MM.1S (cell line): ENCODE data around the gene LRRC28.

Source experiments
- DNase-seq: peaks from one replicate; pipeline ENCODE4 v3.0.0-alpha.2; 2015
- H2AFZ ChIP-seq: fragments of 300-600 bp; sonication (generic); 2 replicates; pipeline ENCODE4 v1.6.0; 2016; ENCODE audit warnings: antibody characterized with exemption, low read length
- H3F3A ChIP-seq: fragments of 300-600 bp; sonication (generic); 2 replicates; pipeline ENCODE4 v1.6.1; 2016; ENCODE audit warnings: mild to moderate bottlenecking, antibody characterized with exemption, low read length, moderate library complexity, mixed read lengths; ENCODE audit not compliant: insufficient read depth
- H3K27ac ChIP-seq: fragments of 300-600 bp; sonication (generic); 2 replicates; pipeline ENCODE4 v1.5.1; 2016; ENCODE audit warnings: mild to moderate bottlenecking, low read length
- H3K27me3 ChIP-seq: fragments of 300-600 bp; sonication (generic); replicated peaks from 2 replicates; pipeline ENCODE4 v1.6.0; 2016; ENCODE audit warnings: low read length; ENCODE audit not compliant: insufficient read depth
- H3K36me3 ChIP-seq: fragments of 300-600 bp; sonication (generic); replicated peaks from 2 replicates; pipeline ENCODE4 v1.6.1; 2016; ENCODE audit warnings: mild to moderate bottlenecking, low read length, mixed read lengths; ENCODE audit not compliant: insufficient read depth
- H3K4me1 ChIP-seq: fragments of 300-600 bp; sonication (generic); 2 replicates; pipeline ENCODE4 v1.6.1; 2016; ENCODE audit warnings: low read length, mixed read lengths
- H3K4me2 ChIP-seq: fragments of 300-600 bp; sonication (generic); 2 replicates; pipeline ENCODE4 v1.6.0; 2016; ENCODE audit warnings: low read depth, low read length
- H3K4me3 ChIP-seq: fragments of 300-600 bp; sonication (generic); 2 replicates; pipeline ENCODE4 v1.5.1; 2016; ENCODE audit warnings: low read length, mixed read lengths
- H3K79me2 ChIP-seq: fragments of 300-600 bp; sonication (generic); 2 replicates; pipeline ENCODE4 v1.6.1; 2016; ENCODE audit warnings: mixed run types, low read length, mixed read lengths
- H3K9ac ChIP-seq: fragments of 300-600 bp; sonication (generic); 2 replicates; pipeline ENCODE4 v1.6.1; 2016; ENCODE audit warnings: low read length, mixed read lengths
- H3K9me2 ChIP-seq: fragments of 300-600 bp; sonication (generic); replicated peaks from 2 replicates; pipeline ENCODE4 v1.6.1; 2016; ENCODE audit warnings: mild to moderate bottlenecking, low read length, mixed read lengths; ENCODE audit not compliant: insufficient read depth
- H3K9me3 ChIP-seq: fragments of 300-600 bp; sonication (generic); replicated peaks from 2 replicates; pipeline ENCODE4 v1.6.1; 2016; ENCODE audit warnings: mild to moderate bottlenecking, low read length, mixed read lengths; ENCODE audit not compliant: insufficient read depth
- H4K20me1 ChIP-seq: fragments of 300-600 bp; sonication (generic); 2 replicates; pipeline ENCODE4 v1.6.1; 2016; ENCODE audit warnings: mild to moderate bottlenecking, low read length, moderate library complexity, mixed read lengths; ENCODE audit not compliant: insufficient read depth
- CTCF ChIP-seq: fragments of 300-600 bp; sonication (generic); IDR thresholded peaks from 2 replicates; pipeline ENCODE4 v1.5.1; 2016; ENCODE audit warnings: antibody characterized with exemption, low read length, mixed read lengths
- EZH2 ChIP-seq: fragments of 300-600 bp; sonication (generic); optimal IDR thresholded peaks from 2 replicates; pipeline ENCODE3; 2017; ENCODE audit warnings: low read depth, mild to moderate bottlenecking, antibody characterized with exemption, low read length, mixed read lengths
- EZH2phosphoT487 ChIP-seq: fragments of 300-600 bp; sonication (generic); IDR thresholded peaks from 2 replicates; pipeline ENCODE4 v1.6.1; 2018; ENCODE audit warnings: antibody characterized with exemption, low read length

The LRRC28 gene

GRCh38 chr15:99336794-99337193 is 85.5 kb downstream of the LRRC28 start:
- Histone ChIP-seq H4K20me1 (no peaks in the 10 kb centered on the region), H3K4me3 (no peak overlapping the region), H3K4me1 (no peaks in the 10 kb centered on the region), H3K27ac (no peak overlapping the region), H2AFZ (no peak overlapping the region), H3K4me2 (no peak overlapping the region), H3K36me3 (no peaks in the 10 kb centered on the region), H3K79me2 (no peaks in the 10 kb centered on the region), H3F3A (no peaks in the 10 kb centered on the region), H3K9ac (no peak overlapping the region), H3K9me3 (no peaks in the 10 kb centered on the region), H3K9me2 (no peaks in the 10 kb centered on the region), H3K27me3 (no peaks in the 10 kb centered on the region)
- no peak for DNase-seq
- no peak for TF ChIP-seq EZH2phosphoT487
- no peak for TF ChIP-seq CTCF
- TF ChIP-seq EZH2, result no peak

- H3K4me3 ChIP-seq, result no peak overlapping the region
- H3K9me2 ChIP-seq, result no peaks in the 10 kb centered on the region
- no peak overlapping the region for H3K9ac ChIP-seq
- H3K36me3 ChIP-seq, result no peaks in the 10 kb centered on the region
- H3F3A ChIP-seq, result no peaks in the 10 kb centered on the region
- no peak overlapping the region for H3K4me2 ChIP-seq
- H3K27me3 ChIP-seq, result no peaks in the 10 kb centered on the region
- H4K20me1 ChIP-seq, result no peaks in the 10 kb centered on the region
- no peaks in the 10 kb centered on the region for H3K4me1 ChIP-seq
- TF ChIP-seq CTCF (no peak), EZH2phosphoT487 (no peak), EZH2 (no peak)
- H3K79me2 ChIP-seq, result no peaks in the 10 kb centered on the region
- no peak overlapping the region for H2AFZ ChIP-seq
- DNase-seq, result no peak
- H3K27ac ChIP-seq, result no peak overlapping the region
- no peaks in the 10 kb centered on the region for H3K9me3 ChIP-seq
These were observed 89.1 kb downstream of the LRRC28 start for GRCh38 chr15:99340347-99340746.

GRCh38 chr15:99341786-99342185 is 90.5 kb downstream of the LRRC28 start:
- Histone ChIP-seq H3K27me3 (no peaks in the 10 kb centered on the region), H3K27ac (no peak overlapping the region), H3K79me2 (no peaks in the 10 kb centered on the region), H3K9me3 (no peaks in the 10 kb centered on the region), H3K4me3 (no peak overlapping the region), H3F3A (no peaks in the 10 kb centered on the region), H3K4me1 (no peaks in the 10 kb centered on the region), H3K9me2 (no peaks in the 10 kb centered on the region), H3K4me2 (no peak overlapping the region), H3K9ac (no peak overlapping the region), H2AFZ (no peak overlapping the region), H3K36me3 (no peaks in the 10 kb centered on the region), H4K20me1 (no peaks in the 10 kb centered on the region)
- TF ChIP-seq CTCF, result no peak
- TF ChIP-seq EZH2phosphoT487, result no peak
- no peak for TF ChIP-seq EZH2
- DNase-seq, result no peak
